GM18505 (cell line): ENCODE measurements around the gene LAPTM4A.
A peak's percentile ranks its signal among the peaks of the same experiment; 100 is the strongest.

Experiments
- ATAC-seq: cut with Tn5 transposase; IDR thresholded peaks from one replicate; pipeline ENCODE4 v1.9.1; 2021; ENCODE audit not compliant: unreplicated experiment
- POLR2A ChIP-seq: IDR thresholded peaks from 4 replicates; pipeline ENCODE4 v1.6.1; 2011; ENCODE audit warnings: borderline replicate concordance; ENCODE audit not compliant: insufficient read depth, insufficient read length; ENCODE audit errors: extremely low read depth

LAPTM4A gene

GRCh38 chr2:20051532-20052228 lies at the start of gene LAPTM4A:
Gene LAPTM4A, minus strand, starts transcription at chr2:20051628. Its CDS starts 108 bp downstream, at chr2:20051520.
- peak; percentile 95 for ATAC-seq
- peak; percentile 78 for TF ChIP-seq POLR2A

GRCh38 chr2:20100711-20101110 lies 49.3 kb upstream of the LAPTM4A start:
- TF ChIP-seq POLR2A, result no peak
- no peak for ATAC-seq

GRCh38 chr2:20099780-20100179 lies 48.4 kb upstream of the LAPTM4A start:
- ATAC-seq, result no peak
- TF ChIP-seq POLR2A, result no peak

- ATAC-seq, result peak; percentile 78
- no peak for TF ChIP-seq POLR2A
Observed at GRCh38 chr2:20097889-20098714, 46.7 kb upstream of the LAPTM4A start.

GRCh38 chr2:20095469-20095868 lies 44.0 kb upstream of the LAPTM4A start:
- no peak for TF ChIP-seq POLR2A
- no peak for ATAC-seq

DNA sequence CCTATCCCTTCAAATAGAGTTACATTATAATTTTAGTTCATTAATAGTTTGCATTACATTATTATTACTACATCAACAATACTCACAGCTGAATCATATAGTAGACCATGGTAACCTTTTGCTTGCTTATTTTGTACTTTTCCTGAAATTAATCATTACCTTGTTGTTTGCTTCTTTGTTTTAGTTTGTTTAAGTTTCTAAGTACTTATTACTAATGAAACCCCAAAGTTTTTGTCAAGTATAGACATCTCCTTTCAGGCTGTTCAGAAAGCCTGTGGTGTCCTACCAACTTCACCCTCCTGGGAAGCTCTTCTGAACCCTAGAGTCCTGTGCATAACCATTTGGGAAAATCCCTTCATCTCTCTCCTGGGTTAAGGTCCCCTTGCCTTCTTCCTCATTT lies 43.5 kb upstream of the LAPTM4A start:
- no peak for TF ChIP-seq POLR2A
- ATAC-seq, result no peak

GRCh38 chr2:20094142-20094755 lies 42.8 kb upstream of the LAPTM4A start:
- no peak for ATAC-seq
- TF ChIP-seq POLR2A, result no peak

- TF ChIP-seq POLR2A, result no peak
- ATAC-seq, result no peak
Observed at GRCh38 chr2:20093263-20094141, 42.1 kb upstream of the LAPTM4A start.

DNA sequence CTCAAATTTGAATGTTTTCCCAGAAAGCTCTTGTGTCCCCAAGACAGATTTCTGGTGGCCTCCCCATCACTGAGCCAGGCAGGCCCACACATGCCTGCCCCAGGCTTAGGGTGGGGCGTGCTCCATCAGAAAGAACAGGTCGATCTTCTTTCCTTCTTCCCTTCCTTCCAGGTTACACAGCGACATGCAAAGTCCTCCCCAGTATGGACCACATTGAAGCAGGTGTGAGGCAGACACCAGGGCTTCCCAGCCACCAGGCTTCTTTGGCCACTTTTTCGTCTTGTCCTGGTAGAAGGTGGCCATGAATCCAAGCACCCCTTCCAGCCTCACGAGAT lies 41.4 kb upstream of the LAPTM4A start:
- TF ChIP-seq POLR2A, result no peak
- no peak for ATAC-seq

DNA sequence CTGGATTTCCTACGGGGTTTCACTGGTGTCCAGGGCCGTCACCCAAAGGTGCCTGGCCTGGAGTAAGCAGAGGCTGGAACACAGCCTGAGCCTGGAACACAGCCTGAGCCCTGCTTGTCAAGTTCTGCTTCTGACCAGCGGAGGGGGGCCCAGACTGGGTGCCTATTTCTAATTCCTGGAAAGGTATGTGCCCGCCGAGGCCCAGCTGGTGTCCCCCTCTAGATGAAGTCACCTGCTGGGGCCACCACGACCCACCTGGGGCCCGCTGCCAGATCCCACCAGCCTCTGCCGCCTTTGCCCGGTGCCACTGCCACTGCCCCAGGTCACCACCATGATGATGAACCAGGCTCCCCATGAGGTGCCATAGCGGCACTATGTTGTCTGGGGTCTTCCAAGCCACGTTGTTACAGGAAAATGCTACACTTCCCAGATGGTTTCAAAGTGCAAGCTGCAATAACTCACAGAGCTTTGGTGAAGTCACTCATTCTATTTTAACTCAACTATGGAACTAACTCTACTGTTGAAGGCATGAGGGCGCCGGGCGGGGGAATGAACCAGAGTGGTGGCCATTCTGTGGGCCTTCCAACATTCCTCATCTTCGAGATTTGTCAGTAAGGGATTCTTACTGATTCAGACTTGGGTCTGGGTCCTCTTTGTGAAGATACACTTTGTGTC lies 40.9 kb upstream of the LAPTM4A start:
- ATAC-seq, result no peak
- TF ChIP-seq POLR2A, result no peak

- TF ChIP-seq POLR2A, result no peak
- no peak for ATAC-seq
Observed at GRCh38 chr2:20091305-20091991, 40.0 kb upstream of the LAPTM4A start.
